ENCODE measurements around the gene BCL3. TPM values are rescaled to one million over a fixed set of nuclear protein-coding genes. Genes with fewer than 3 reads are reported as not detected.
A peak's percentile ranks its signal among the peaks of the same experiment; 100 is the strongest.
"Not testable (repeated sequence)": the region's sequence is repeated elsewhere in the genome, so short reads cannot be mapped to it uniquely, and the experiment has no call there.

Gene BCL3, protein sequence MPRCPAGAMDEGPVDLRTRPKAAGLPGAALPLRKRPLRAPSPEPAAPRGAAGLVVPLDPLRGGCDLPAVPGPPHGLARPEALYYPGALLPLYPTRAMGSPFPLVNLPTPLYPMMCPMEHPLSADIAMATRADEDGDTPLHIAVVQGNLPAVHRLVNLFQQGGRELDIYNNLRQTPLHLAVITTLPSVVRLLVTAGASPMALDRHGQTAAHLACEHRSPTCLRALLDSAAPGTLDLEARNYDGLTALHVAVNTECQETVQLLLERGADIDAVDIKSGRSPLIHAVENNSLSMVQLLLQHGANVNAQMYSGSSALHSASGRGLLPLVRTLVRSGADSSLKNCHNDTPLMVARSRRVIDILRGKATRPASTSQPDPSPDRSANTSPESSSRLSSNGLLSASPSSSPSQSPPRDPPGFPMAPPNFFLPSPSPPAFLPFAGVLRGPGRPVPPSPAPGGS
- total RNA-seq (2014; rRNA removed; shearing (Covaris generic)): 7.3 and 8.3 TPM in 2 replicates

DNA sequence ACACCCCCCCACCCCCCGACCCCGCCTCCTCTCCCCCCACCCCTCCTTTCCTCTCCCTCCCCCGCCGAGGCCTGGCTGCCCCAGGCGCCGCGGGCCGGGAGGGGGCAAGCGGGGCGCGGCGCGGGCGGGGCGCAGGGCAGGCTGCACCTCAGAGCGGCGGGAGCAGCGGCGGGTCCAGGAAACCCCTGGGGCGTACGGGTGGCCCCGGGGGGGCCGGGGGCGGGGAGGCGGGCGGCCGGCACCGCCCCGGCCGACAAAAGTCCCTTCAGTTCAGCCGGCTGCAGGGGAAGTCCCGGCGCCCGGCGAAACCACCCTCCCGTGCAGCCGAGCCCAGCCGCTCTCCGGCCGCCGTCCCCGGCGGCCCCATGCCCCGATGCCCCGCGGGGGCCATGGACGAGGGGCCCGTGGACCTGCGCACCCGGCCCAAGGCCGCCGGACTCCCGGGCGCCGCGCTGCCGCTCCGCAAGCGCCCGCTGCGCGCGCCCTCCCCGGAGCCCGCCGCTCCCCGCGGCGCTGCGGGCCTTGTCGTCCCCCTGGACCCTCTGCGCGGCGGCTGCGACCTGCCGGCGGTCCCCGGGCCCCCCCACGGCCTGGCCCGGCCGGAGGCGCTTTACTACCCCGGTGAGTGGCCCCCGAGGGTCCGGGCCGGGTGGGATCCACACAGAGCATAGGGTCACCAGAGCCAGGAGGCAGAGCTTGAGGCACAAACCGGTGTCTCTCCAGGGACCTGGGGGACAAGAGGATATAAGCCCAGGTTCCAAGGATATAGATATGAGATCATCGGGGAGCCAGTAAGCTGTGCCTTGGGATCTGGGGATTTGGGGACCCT lies at the start of gene BCL3:
TSS of gene BCL3 (plus strand) at position 283 of the 829 bp plus-strand sequence. CDS start at position 366, 83 bp downstream.
- H3K27me3 ChIP-seq (ENCODE audit: control insufficient read depth, insufficient read depth, low read length): peaks cover 38% of the 10 kb centered on the region
- no peaks in the 10 kb centered on the region for H3K36me3 ChIP-seq (replicated peaks; ENCODE audit: control insufficient read depth, insufficient read depth, low read length)
- peak within 1 kb of the TSS; percentile 74 for H3K4me3 ChIP-seq (ENCODE audit: insufficient read depth, low read depth, low read length)
- peak; percentile 87 for DNase-seq

DNA sequence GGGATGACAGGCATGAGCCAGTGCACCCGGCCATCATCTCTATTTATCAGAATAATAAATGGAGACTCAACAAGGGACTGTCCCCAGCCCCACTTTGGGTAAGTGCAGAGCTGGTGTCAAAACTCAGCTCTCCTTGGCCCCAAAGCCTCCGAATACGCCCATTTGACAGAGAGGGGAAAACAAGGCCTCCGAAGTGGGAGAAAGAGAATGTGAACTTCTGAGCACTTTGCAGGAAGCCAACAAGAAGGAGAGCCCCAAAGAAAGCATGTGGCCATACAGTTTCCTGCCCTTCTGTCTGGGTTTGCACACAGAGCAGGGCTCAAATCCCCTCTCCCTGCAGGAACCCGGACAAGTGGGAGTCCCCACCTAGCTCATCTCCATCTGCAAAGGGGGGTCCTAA lies 48.0 kb upstream of the BCL3 start:
- DNase-seq: no peak
- Histone ChIP-seq H3K36me3 (replicated peaks; ENCODE audit: control insufficient read depth, insufficient read depth, low read length) (no peaks in the 10 kb centered on the region), H3K27me3 (ENCODE audit: control insufficient read depth, insufficient read depth, low read length) (no peaks in the 10 kb centered on the region), H3K4me3 (ENCODE audit: insufficient read depth, low read depth, low read length) (no peak overlapping the region)

DNA sequence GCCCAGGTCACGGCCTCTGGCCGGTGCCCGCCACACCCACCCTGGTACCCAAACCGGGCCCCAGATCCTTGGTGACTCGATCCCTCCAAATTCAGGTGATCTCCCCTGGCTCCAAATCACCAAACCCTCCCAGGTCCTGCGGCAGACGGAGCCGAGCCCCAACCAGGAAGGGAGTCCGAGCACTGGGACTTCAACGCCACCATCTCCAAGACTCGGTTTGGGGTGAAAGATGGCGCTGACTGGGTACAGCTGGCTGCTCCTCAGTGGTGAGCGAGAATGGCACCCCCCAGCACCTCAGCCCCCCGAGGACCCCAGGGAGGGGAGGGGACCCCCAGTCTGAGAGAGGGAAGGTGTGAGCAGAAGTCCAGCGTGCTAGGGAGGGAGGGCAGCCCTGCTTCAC lies 47.3 kb upstream of the BCL3 start:
- Histone ChIP-seq H3K27me3 (ENCODE audit: control insufficient read depth, insufficient read depth, low read length) (no peaks in the 10 kb centered on the region), H3K4me3 (ENCODE audit: insufficient read depth, low read depth, low read length) (no peak overlapping the region), H3K36me3 (replicated peaks; ENCODE audit: control insufficient read depth, insufficient read depth, low read length) (no peaks in the 10 kb centered on the region)
- peak; percentile 32 for DNase-seq

DNA sequence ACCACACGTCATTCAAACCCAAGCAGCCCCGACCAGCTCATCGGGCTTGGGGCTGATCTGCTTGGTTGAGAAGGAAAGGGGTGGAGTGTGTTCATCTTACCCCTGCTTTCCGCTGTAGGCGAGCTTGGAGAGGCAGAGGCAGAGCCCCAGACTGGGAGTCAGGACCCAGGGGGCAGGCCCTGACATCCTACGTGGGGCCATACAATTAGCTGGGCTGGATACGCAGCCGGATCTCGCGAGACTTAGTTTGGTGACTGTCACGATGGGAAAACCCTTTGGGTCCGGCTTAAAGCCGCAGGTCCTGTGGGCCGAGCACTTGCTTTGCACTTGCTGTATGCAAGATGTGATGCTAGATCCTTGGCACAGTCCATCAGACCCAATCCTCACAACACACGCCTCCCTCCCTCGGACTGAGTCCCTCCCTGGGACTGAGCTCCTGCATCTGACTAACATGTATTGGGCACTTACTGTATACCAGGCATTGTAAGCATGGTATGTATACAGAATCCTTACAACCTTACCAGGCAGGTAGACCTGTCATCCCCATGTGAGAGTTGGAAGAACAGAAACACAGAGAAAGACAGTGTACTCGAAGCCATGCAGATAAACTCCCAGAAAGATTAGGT lies 45.8 kb upstream of the BCL3 start:
- no peaks in the 10 kb centered on the region for H3K36me3 ChIP-seq (replicated peaks; ENCODE audit: control insufficient read depth, insufficient read depth, low read length)
- H3K4me3 ChIP-seq (ENCODE audit: insufficient read depth, low read depth, low read length): no peak overlapping the region
- DNase-seq: peak; percentile 37
- no peaks in the 10 kb centered on the region for H3K27me3 ChIP-seq (ENCODE audit: control insufficient read depth, insufficient read depth, low read length)

DNA sequence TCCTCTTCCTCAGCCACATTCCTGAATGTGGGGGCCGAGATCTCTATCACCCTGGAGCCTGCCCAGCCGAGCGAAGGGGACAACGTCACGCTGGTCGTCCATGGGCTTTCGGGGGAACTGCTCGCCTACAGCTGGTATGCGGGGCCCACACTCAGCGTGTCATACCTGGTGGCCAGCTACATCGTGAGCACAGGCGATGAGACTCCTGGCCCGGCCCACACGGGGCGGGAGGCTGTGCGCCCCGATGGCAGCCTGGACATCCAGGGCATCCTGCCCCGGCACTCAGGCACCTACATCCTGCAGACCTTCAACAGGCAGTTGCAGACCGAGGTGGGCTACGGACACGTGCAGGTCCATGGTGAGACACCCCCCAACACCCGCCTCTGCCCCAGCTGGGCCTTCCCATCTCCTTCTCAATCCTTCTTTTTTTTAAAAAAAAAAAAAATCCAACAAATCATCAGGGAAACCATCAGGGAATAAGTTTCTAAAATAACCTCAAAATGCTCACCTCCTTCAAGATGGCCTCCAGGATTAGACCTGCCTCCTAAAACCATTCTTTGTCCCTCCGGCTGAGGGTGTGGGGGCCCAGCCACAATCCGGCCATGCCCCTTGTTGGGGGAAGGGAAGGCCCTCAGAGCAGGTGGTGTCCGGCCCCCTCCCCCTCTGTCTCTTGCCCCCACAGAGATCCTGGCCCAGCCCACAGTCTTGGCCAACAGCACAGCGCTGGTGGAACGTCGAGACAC lies 45.0 kb upstream of the BCL3 start:
- DNase-seq: no peak
- H3K27me3 ChIP-seq (ENCODE audit: control insufficient read depth, insufficient read depth, low read length): no peaks in the 10 kb centered on the region
- H3K36me3 ChIP-seq (replicated peaks; ENCODE audit: control insufficient read depth, insufficient read depth, low read length): no peaks in the 10 kb centered on the region
- H3K4me3 ChIP-seq (ENCODE audit: insufficient read depth, low read depth, low read length): no peak overlapping the region

DNA sequence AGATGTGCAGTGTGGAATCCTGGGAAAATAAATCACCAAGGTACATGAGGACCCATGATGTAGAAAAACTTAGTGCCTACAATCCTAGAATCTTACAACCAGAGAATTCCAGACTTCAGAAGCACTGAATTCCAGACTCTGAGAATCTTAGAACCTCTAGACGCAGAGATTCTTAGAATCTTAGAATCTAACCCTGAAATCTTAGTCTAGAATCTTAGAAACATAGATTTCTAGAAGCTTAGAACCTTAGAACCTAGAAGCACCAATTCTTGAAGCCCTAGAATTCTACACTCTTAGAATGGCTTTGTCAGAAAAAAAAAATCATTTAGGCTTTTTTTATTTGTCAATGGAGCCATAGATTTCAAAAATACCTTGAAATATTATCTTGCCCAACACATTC lies 43.5 kb upstream of the BCL3 start:
- no peak for DNase-seq
- Histone ChIP-seq H3K4me3 (ENCODE audit: insufficient read depth, low read depth, low read length) (no peak overlapping the region), H3K36me3 (replicated peaks; ENCODE audit: control insufficient read depth, insufficient read depth, low read length) (no peaks in the 10 kb centered on the region), H3K27me3 (ENCODE audit: control insufficient read depth, insufficient read depth, low read length) (no peaks in the 10 kb centered on the region)

DNA sequence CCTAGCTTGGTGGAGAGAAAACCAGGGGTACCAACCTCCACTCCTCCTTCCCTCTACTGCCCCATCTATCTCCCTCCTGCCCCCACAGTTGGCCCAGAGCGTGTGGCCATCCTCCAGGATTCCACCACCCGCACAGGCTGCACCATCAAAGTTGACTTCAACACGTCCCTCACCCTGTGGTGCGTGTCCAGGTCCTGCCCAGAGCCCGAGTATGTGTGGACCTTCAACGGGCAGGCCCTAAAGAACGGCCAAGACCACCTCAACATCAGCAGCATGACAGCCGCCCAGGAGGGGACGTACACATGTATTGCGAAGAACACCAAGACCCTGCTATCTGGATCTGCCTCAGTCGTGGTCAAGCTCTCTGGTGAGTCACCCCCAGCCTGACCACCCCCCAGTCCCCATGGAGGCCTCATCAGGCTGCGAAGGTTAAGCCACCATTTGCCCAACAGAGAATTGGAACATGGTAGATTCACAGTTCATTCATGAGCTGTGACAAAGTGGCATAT lies 43.0 kb upstream of the BCL3 start:
- H3K4me3 ChIP-seq (ENCODE audit: insufficient read depth, low read depth, low read length): no peak overlapping the region
- no peaks in the 10 kb centered on the region for H3K36me3 ChIP-seq (replicated peaks; ENCODE audit: control insufficient read depth, insufficient read depth, low read length)
- no peak for DNase-seq
- H3K27me3 ChIP-seq (ENCODE audit: control insufficient read depth, insufficient read depth, low read length): no peaks in the 10 kb centered on the region

DNA sequence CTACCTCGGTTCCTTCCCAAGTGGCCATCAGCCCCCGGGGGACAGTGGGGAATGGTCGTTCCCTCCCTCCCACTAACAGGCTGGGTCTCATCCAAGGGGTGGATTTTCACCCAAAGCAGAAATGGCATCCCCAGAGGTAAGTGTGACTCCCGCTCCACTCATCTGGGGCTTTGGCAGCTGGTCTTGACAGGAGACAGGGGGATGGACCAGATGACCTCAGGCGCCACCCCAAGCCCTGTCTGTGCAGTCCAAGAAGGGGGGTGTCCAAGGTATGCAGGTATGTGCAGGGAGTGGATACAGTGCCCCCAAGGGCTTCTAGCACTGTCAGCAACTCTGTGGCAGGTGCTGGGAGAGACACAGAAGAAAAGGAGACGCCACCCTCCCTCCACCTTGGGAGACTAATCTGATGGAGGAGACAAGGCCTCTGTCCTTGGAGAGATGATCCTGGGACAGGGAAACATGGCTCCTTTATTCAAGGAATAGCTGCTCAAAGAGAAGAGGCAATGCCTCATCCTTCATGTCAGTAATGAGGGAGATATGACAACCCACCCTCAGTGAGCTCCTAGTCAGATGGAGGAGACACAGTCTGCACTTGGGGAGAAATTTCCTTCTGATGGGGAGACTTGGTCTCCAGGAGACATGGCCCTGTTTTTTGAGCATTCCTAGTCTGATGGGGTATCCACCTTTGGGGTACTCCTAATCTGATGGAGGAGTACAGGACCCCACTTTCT lies 41.8 kb upstream of the BCL3 start:
- H3K27me3 ChIP-seq (ENCODE audit: control insufficient read depth, insufficient read depth, low read length): no peaks in the 10 kb centered on the region
- no peaks in the 10 kb centered on the region for H3K36me3 ChIP-seq (replicated peaks; ENCODE audit: control insufficient read depth, insufficient read depth, low read length)
- no peak for DNase-seq
- no peak overlapping the region for H3K4me3 ChIP-seq (ENCODE audit: insufficient read depth, low read depth, low read length)

DNA sequence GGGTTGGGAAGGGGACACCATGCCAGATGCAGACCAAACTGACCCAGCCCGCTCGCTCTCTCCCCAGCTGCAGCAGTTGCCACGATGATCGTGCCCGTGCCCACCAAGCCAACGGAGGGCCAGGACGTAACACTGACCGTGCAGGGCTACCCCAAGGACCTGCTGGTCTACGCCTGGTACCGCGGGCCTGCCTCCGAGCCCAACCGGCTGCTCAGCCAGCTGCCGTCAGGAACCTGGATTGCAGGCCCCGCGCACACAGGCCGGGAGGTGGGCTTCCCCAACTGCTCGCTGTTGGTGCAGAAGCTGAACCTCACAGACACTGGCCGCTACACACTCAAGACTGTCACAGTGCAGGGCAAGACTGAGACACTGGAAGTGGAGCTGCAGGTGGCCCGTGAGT lies 40.7 kb upstream of the BCL3 start:
- DNase-seq: no peak
- Histone ChIP-seq H3K27me3 (ENCODE audit: control insufficient read depth, insufficient read depth, low read length) (no peaks in the 10 kb centered on the region), H3K36me3 (replicated peaks; ENCODE audit: control insufficient read depth, insufficient read depth, low read length) (no peaks in the 10 kb centered on the region)

DNA sequence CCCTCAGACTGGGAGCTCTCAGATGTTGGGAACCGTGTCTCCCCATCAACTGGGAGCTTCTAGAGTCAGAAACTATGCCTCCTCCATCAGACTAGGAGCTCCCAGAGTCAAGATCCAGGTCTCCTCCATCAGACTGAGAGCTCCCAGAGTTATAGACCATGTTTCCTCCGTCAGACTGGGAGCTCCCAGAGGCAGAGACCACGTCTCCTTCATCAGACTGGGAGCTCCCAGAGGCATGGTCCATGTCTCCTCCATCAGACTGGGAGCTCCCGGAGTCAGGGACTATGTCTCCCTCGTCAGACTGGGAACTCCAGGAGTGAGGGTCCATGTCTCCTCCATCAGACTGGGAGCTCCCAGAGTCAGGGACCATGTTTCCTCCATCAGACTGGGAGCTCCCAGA lies 39.6 kb upstream of the BCL3 start:
- Histone ChIP-seq H3K4me3 (ENCODE audit: insufficient read depth, low read depth, low read length) (no peak overlapping the region), H3K36me3 (replicated peaks; ENCODE audit: control insufficient read depth, insufficient read depth, low read length) (no peaks in the 10 kb centered on the region), H3K27me3 (ENCODE audit: control insufficient read depth, insufficient read depth, low read length) (no peaks in the 10 kb centered on the region)
- DNase-seq: no peak

More for the DNA sequence above, 40.7 kb upstream of the BCL3 start:
- no peak overlapping the region for H3K4me3 ChIP-seq (ENCODE audit: insufficient read depth, low read depth, low read length)

DNA sequence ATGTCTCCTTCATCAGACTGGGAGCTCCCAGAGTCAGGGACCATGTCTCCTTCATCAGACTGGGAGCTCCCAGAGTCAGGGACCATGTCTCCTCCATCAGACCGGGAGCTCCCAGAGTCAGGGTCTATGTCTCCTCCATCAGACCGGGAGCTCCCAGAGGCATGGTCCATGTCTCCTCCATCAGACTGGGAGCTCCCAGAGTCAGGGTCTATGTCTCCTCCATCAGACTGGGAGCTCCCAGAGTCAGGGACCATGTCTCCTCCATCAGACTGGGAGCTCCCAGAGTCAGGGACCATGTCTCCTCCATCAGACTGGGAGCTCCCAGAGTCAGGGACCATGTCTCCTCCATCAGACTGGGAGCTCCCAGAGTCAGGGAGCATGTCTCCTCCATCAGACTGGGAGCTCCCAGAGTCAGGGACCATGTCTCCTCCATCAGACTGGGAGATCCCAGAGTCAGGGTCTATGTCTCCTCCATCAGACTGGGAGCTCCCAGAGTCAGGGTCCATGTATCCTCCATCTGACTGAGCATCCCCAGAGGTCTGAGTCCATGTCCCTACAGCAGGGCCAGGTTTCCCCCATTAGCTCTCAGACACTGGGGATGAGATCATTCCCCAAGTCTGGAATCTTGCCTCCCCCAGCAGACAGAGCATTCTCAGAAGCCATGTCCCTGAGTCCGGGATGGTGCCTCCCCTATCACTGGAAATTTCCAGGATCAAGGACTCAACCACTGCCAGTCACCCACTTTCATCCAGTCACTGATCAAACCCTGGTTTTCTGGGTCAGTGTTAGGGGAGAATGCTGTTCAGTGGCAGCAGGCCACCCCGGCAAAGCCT lies 38.9 kb upstream of the BCL3 start:
- not testable (repeated sequence) for H3K4me3 ChIP-seq (ENCODE audit: insufficient read depth, low read depth, low read length); H3K27me3 ChIP-seq (ENCODE audit: control insufficient read depth, insufficient read depth, low read length); DNase-seq; H3K36me3 ChIP-seq (replicated peaks; ENCODE audit: control insufficient read depth, insufficient read depth, low read length)

DNA sequence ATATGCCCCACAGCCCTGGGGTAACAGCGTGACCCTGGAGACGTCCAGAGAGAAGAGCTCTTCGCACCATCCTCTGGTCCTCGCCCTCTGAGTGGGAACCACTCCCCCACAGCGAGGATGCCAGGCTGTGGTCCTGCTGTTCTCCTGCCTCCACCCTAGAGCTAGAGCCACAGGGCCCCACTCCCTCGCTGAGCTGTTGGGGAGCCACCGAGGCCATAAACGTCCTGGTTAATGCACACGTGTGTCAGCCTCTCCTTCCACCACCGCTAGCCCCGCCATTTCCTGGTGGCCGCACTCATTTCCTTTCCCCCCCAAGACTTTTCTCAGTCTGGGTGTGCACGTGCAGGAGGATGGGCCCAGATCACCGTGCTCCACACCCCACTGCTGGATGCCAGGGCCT lies 38.0 kb upstream of the BCL3 start:
- Histone ChIP-seq H3K4me3 (ENCODE audit: insufficient read depth, low read depth, low read length) (no peak overlapping the region), H3K36me3 (replicated peaks; ENCODE audit: control insufficient read depth, insufficient read depth, low read length) (no peaks in the 10 kb centered on the region; the same call in 1 of the 2 replicates), H3K27me3 (ENCODE audit: control insufficient read depth, insufficient read depth, low read length) (no peaks in the 10 kb centered on the region)
- no peak for DNase-seq

Measured in H7 (cell line).